Measurements from ENCODE around the gene NMUR2.

Gene NMUR2, protein sequence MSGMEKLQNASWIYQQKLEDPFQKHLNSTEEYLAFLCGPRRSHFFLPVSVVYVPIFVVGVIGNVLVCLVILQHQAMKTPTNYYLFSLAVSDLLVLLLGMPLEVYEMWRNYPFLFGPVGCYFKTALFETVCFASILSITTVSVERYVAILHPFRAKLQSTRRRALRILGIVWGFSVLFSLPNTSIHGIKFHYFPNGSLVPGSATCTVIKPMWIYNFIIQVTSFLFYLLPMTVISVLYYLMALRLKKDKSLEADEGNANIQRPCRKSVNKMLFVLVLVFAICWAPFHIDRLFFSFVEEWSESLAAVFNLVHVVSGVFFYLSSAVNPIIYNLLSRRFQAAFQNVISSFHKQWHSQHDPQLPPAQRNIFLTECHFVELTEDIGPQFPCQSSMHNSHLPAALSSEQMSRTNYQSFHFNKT

GRCh38 chr5:152405145-152405544, at the start of gene NMUR2:
TSS of gene NMUR2 (minus strand) at chr5:152405279. CDS start at chr5:152405113, 166 bp downstream.
- no peak for DNase-seq (ENCODE audit: low read depth)

DNA sequence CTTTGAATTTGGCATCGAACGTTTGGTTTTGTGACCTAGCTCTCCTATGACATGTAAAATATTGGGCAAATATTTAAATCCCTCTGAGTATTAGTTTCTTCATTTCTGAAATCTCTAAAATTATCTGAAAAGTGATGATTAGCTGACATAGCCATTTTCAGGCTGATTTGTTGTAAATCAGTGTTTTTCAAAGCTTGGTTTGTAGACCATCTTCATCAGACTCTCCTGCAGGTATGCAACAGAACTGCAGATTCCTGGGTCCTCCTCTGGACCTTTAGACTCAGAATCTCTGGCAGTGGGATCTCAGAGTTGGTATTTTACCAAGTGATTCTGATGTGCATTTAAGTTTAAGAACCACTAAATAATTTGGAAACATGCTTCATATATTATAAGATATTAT, 38.9 kb upstream of the NMUR2 start:
- DNase-seq (ENCODE audit: low read depth) = no peak

- DNase-seq (ENCODE audit: low read depth) = no peak
Measured at GRCh38 chr5:152439791-152440190, 34.7 kb upstream of the NMUR2 start.

DNA sequence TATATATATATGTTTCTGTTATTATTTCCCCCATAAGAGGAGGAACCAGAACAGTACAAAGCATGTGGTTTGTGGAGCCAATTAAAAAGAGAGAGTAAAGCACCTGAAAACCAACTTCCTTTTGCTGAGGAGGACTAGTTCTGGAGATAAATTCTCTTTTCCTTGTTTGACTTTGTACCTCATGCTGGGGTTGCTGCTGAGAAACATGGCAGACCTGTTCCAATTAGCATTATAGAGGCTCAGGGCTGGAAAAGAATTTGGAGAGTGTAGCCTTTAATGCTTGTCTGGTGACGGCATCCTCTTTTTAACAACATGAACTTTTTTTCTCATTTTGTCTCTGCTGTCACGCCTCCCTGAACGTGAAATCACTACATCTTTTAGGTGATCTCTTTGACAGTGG, 32.8 kb upstream of the NMUR2 start:
- DNase-seq (ENCODE audit: low read depth) = no peak

DNA sequence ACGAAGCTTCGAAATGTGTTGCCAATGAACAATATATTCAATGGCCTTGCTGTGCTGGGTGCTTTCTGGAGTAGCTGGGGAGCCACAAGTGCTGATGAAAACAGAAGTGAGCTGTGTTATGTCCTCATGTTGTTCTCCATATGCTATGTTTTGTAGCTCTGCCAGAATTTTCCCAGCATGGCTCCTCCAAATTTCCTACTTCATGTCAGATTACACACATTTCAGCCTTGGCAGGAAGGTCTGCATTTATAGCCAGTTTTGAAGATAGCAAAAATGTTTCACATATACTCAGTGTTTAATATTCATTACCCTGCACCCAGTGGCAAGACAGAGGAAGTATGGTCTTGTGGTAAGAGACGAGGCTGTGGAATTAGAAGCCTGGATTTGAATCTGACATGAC, 22.6 kb upstream of the NMUR2 start:
- no peak for DNase-seq (ENCODE audit: low read depth)

DNA sequence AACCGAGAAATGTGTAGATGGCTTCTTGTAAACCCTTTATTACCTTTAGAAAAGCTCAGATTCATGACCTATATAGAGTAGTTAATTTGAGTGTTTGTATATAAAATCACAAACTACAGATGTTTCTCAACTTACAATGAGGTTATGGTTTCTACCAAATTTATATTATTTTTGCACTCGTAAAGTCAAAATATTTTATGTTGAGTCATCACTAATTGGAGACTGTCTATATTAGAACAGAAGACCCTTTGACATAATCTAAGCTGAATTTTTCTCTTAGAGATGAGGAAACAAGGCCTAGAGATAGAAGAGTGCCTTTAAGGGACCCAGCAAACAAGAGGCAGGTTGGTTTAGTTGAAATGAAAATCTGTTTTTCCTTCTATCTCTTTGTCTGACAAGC, 20.0 kb upstream of the NMUR2 start:
- DNase-seq (ENCODE audit: low read depth) = no peak

GRCh38 chr5:152424501-152424900, 19.4 kb upstream of the NMUR2 start:
- DNase-seq (ENCODE audit: low read depth) = no peak

- DNase-seq (ENCODE audit: low read depth) = no peak
Measured at GRCh38 chr5:152422081-152422480, 17.0 kb upstream of the NMUR2 start.

GRCh38 chr5:152412129-152412528, 7.0 kb upstream of the NMUR2 start:
- DNase-seq (ENCODE audit: low read depth) = no peak

DNA sequence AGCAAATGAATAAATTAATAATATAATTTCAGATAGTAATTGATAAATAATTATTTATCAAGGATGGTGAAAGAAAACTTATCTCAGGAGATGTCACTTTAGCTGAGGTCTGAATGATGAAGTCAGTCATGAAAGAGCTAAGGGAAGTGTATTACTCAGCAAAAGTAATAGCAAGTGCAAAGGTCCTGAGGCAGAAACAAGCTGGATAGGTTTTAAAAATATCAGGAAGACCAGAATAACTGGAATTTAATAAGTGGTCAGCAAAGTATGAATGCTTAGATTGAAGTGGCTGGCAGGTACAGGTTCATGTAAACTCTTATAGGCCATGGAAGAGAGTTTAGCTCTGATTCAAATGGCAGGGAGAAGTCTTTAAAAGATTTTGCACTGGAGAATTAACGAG, 1.0 kb upstream of the NMUR2 start:
- DNase-seq (ENCODE audit: low read depth) = no peak

DNA sequence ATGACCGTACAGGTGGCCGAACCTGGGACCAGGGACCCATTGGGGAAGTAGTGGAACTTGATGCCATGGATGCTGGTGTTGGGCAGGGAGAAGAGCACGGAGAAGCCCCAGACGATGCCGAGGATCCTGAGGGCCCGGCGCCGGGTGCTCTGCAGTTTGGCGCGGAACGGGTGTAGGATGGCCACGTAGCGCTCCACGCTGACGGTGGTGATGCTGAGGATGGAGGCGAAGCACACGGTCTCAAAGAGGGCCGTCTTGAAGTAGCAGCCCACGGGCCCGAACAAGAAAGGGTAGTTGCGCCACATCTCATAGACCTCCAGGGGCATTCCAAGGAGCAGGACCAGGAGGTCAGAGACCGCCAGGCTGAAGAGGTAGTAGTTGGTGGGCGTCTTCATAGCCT, 585 bp downstream of the NMUR2 start:
- DNase-seq (ENCODE audit: low read depth) = no peak

DNA sequence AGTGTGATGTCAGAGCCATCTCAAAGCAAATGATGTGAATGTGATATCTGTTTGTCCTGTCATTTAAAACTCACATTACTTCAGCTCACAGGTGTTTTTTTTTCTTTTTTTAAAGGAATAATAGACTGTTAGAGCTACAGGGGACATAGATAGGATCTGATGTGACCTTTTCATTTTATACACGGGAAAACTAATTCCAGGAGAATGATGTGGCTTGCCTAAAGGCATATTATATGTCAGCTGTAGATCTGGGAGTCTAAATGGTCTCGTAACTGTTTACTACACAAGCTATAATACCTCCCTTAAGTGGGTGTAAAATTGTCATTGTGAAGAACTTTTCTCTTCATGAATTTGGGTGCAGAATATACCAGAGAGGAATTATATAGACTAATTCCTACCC, 2.0 kb downstream of the NMUR2 start:
- no peak for DNase-seq (ENCODE audit: low read depth)

DNA sequence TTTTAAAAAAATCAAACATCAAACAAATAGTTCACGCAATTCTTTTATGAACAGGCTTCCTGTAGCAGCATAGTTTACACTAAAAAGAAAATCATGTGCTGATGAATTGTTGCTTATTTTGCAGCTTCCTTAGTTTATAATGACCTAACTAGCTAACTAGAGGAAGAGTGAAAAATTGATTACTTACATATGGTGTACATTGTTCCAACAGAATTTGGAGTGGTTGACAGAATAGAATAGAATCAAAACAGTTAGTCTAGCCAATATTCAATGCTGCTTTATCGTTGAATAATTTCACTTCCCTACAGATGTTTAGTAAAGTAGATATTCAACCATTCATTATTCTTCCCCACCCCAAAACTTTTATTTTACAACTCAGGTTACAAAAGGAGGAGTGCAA, 4.2 kb downstream of the NMUR2 start:
- DNase-seq (ENCODE audit: low read depth) = no peak

DNA sequence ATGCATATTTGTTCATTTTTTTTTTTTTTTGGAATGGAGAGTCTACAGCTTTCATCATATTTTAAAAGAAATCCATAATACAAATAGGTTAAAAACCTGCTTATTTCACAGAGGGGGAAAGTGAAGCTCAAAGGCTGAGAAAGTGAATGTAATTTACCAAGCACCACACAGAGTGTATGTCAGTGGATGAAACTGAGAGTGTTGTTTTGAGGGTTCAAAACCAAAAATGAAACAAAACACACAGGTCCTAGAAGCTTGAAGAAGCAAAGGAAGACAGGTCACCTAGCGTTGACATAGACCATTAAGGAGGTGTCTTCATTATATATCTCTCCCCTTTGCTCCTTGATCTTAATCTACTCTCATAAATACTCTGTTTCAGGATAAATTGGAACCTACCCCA, 7.5 kb downstream of the NMUR2 start:
- no peak for DNase-seq (ENCODE audit: low read depth)

GRCh38 chr5:152393441-152393840, 11.6 kb downstream of the NMUR2 start:
- no peak for DNase-seq (ENCODE audit: low read depth)

- DNase-seq (ENCODE audit: low read depth) = no peak
Measured at GRCh38 chr5:152389208-152389849, 15.8 kb downstream of the NMUR2 start.

- no peak for DNase-seq (ENCODE audit: low read depth)
Measured at GRCh38 chr5:152388610-152389009, 16.5 kb downstream of the NMUR2 start.

DNA sequence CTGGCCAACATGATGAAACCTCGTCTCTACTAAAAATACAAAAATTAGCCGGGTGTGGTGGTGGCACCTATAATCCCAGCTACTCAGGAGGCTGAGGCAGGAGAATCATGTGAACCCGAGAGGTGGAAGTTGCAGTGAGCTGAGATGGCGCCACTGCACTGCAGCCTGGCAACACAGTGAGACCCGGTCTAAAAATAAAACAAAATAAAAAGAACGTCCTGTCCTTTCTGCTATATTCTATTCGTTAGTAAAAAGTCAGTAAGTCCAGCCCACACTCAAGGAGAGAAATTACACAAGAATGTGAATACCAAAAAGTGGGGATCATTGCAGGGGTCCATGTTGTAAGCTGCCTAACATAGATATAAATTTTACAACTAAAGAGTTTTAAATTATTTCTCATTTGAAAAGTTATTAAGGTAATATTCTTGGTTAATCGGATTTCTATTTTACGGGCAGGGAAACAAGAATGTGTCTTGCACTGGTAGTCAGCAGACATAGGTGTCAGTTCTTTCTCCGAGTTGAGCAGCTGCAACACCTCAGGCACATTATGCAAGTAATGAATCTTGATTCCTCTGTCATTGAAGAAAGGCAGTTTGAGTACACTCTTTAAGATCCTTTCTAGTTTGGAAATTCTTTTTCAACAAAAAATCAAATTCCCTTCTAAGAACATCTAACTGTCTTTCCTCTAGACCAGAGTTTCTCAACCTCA, 24.5 kb downstream of the NMUR2 start:
- DNase-seq (ENCODE audit: low read depth) = no peak

GRCh38 chr5:152379331-152379730, 25.7 kb downstream of the NMUR2 start:
- no peak for DNase-seq (ENCODE audit: low read depth)

DNA sequence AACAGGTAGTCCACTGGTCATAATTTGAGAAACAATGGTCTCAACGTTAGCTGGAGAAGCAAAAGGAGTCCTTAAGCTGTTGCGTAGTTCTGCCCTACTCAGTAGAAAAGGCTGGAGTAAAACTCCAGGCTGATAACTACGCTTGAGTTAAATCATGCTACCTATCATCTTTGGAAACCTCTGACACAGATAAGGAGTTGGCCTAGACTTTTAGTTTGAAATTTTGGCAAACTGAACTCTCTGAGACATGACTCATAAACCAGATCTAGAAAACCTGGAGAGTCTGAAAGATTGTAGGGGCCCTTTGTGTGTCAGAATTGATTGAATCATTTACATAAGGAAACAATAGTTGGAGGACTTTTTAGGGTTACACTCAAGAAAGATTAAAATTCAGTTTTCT, 26.3 kb downstream of the NMUR2 start:
- DNase-seq (ENCODE audit: low read depth) = no peak

DNA sequence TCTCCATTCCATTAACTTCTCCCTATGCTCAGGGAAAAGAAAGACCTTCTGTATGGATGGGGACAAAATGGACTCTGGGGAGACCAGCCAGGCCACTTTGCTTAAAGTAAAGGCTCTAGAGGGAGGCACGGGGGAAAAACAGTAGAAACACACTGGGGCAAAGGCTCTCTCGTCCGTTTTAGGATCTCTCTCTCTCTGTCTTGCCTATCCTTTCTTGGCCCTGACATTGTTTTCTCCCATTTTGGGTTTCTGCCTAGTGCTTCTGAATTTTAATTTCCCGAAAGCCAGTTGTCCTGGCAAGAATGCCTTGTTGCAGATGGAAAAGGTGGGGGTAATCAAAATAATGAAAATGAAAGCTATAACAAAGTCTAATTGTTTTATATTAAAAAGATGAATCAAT, 28.2 kb downstream of the NMUR2 start:
- no peak for DNase-seq (ENCODE audit: low read depth)

GRCh38 chr5:152374711-152375275, 30.3 kb downstream of the NMUR2 start:
- DNase-seq (ENCODE audit: low read depth) = no peak

GRCh38 chr5:152372875-152373274, 32.2 kb downstream of the NMUR2 start:
- DNase-seq (ENCODE audit: low read depth) = no peak
